DLD1 (cell line): ENCODE measurements around the gene EFHB.
"Not testable (repeated sequence)": the region's sequence is repeated elsewhere in the genome, so short reads cannot be mapped to it uniquely, and the experiment has no call there.

ENCODE experiments used
- in situ Hi-C: cut with HindIII; loops from 2 replicates; pipeline ENCODE4 v1.10.0; 2017; ENCODE audit warnings: low sequenced_read_pairs

Gene EFHB

GRCh38 chr3:19881036-19881435, 53.0 kb downstream of the EFHB start:
- in situ Hi-C loops, result loop anchor here (25.0 kb wide), 1 partner anchor 306 kb away; the partner anchor contains the start of gene SGO1

GRCh38 chr3:19877656-19878055, 56.4 kb downstream of the EFHB start:
- in situ Hi-C loops, result loop anchor here (25.0 kb wide), 1 partner anchor 310 kb away; the partner anchor contains the start of gene SGO1

GRCh38 chr3:19866751-19867347, 67.2 kb downstream of the EFHB start:
- in situ Hi-C loops, result no loop called here

- in situ Hi-C loops, result not testable (repeated sequence)
These were observed 78.7 kb downstream of the EFHB start for GRCh38 chr3:19855318-19855717.

GRCh38 chr3:19846609-19847008, 87.4 kb downstream of the EFHB start:
- in situ Hi-C loops, result not testable (repeated sequence)
